ENCODE measurements around the gene CRYBG2. TPM values are rescaled to one million over a fixed set of nuclear protein-coding genes. Genes with fewer than 3 reads are reported as not detected.
A peak's percentile ranks its signal among the peaks of the same experiment; 100 is the strongest.
"Not testable (repeated sequence)": the region's sequence is repeated elsewhere in the genome, so short reads cannot be mapped to it uniquely, and the experiment has no call there.

CRYBG2 gene
- 1 to 10 TPM in 4 of 5 donors, under 1 TPM in 1; 0.70 to 2.5 (median 1.5) TPM for polyA plus RNA-seq (ENCODE audit: insufficient read depth in 1 of 5, insufficient read length in 5 of 5, low replicate concordance in 1 of 5)
- long read RNA-seq, donor 1: 0 reads
- long read RNA-seq, donor 2: 0 reads
- long read RNA-seq, donor 3: 0 reads
- long read RNA-seq, donor 4: 0 reads
- long read RNA-seq, donor 5: 0 reads
- long read RNA-seq, donor 6: 0 reads
- long read RNA-seq, donor 7: 0 reads
- long read RNA-seq, donor 8: 0 reads

- DNase-seq: peak; percentile 54 to 58
These were observed at the start of gene CRYBG2 for GRCh38 chr1:26353976-26354820. Gene CRYBG2 (minus strand): TSS chr1:26354130. CDS start chr1:26346657, 7,473 bp downstream.

DNA sequence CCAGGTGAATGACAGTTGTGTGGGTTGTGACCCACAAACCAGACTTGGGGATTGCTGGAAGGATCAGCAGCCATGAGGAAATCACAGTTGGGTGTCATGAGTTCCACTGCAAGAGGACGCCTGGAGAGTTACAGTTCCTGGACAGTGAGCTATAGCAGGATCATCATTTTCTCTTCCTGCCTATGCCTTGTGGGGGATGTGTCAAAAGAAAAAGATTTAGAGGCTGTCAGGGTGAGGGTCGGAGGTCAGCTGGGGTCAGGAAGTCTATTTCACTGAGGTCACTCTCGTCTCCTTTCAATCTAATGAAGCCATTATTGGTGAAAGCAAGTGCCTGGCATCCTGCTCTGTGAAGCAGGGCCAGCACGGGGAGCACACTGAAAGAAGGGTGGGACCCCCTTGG is 49.7 kb upstream of the CRYBG2 start:
- DNase-seq: no peak

GRCh38 chr1:26401891-26402290 is 48.0 kb upstream of the CRYBG2 start:
- DNase-seq: no peak

DNA sequence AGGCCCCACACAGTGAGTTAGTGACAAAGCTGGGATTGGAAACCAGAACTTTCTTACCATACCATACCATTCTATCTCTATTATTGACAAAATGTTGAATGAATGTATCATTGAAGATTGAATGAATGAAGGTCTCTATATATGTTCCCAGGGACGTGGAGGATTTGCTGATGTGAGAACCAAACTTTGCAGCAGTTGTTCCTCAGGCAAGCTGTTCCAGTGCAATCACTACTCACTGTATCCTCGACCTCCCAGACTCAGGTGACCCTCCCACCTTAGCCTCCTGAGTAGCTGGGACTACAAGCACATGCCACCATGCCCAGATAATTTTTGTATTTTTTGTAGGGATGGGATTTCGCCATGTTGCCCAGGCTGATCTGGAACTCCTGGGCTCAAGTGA is 45.1 kb upstream of the CRYBG2 start:
- DNase-seq: no peak

GRCh38 chr1:26395754-26396153 is 41.8 kb upstream of the CRYBG2 start:
- no peak for DNase-seq

GRCh38 chr1:26391450-26391849 is 37.5 kb upstream of the CRYBG2 start:
- DNase-seq: no peak

DNA sequence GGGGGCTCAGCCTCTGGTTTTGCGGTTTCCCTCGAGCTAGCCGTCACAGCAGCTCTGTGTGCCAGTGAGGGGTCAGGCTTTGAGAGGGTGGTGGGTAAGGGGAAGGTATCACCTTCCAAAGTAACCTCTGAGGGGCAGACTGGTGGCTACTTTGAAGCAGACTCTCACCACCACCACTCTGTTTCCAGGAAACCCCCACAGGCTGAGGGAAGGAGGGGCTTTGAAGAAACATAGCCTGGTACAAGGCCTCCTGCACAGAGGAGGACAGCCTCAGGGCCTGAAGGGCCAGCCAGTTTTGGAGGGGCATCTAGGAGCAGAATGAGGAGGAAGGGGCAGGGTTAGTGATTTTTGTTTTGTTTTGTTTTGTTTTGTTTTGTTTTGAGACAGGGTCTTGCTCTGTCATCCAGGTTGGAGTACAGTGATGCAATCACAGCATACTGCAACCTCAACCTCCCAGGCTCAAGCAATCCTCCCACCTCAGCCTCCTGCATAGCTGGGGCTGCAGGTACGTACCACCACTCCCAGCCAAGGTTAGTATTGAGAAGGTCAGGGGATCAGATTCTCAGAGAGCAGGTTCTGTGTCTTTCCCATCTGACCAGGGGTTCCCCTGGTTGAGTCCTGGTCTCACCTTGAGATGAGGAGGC is 35.8 kb upstream of the CRYBG2 start:
- DNase-seq: no peak

DNA sequence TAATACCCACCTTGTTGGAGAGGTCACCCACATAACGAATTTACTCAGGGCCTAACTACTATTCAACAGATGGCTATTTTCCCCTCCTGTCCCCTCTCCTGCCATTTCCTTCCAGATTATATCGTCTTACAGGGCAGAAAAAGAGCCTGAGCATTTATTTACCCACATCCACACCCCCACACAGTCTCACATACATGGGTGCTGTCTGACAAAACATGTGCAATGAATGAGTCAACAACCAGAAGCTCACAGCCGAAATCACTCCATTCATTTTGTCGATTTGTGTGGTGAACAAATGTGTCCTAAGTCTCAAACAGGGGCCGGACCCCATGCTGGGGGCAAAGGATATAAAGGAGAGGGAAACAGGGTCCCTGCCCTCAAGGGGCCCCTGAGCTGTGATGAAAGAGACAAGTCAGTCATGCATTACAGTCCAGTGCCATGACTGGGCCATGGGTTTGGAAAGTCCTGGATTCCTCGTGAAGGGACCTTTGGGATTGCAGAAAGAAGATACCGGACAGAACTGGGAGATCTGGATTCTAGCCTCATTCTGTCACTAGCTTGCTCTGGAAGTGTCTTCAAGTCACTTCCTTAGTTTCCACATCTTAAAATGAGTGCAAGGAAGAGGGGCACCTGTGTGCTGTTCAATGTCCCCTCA is 35.0 kb upstream of the CRYBG2 start:
- no peak for DNase-seq

GRCh38 chr1:26387447-26387846 is 33.5 kb upstream of the CRYBG2 start:
- DNase-seq: no peak

DNA sequence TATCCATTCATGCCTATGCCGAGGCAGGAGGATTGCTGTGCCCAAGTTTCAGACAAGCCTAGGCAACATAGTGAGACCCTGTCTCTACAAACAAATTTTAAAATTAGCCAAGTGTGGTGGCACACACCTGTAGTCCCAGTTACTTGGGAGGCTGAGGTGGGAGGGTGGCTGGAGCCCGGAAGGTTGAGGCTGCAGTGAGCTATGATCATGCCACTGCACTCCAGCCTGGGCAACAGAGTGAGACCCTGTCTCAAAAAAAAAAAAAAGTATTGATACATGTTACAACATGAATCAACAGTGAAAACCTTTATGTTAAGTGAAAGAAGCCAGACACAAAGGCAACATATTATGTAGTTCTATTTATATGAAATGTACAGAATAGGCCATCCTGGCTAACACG is 31.1 kb upstream of the CRYBG2 start:
- DNase-seq: not testable (repeated sequence)

GRCh38 chr1:26384076-26384475 is 30.1 kb upstream of the CRYBG2 start:
- no peak for DNase-seq

DNA sequence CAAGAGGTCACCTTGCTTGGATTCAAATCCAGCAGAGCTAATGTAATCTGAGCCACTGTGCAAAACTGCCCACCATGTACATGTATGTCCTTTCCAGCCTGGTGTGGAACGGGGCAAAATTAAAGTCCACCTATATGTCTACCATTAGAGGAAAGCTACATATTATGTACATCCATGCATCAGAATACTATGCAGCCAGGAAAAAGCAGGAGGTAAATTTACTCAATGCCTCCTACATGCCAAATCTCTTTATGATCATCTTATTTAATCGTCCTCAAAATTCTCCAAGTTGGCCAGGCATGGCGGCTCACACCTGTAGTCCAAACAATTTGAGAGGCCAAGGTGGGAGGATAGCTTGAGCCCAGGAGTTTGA is 24.9 kb upstream of the CRYBG2 start:
- no peak for DNase-seq

DNA sequence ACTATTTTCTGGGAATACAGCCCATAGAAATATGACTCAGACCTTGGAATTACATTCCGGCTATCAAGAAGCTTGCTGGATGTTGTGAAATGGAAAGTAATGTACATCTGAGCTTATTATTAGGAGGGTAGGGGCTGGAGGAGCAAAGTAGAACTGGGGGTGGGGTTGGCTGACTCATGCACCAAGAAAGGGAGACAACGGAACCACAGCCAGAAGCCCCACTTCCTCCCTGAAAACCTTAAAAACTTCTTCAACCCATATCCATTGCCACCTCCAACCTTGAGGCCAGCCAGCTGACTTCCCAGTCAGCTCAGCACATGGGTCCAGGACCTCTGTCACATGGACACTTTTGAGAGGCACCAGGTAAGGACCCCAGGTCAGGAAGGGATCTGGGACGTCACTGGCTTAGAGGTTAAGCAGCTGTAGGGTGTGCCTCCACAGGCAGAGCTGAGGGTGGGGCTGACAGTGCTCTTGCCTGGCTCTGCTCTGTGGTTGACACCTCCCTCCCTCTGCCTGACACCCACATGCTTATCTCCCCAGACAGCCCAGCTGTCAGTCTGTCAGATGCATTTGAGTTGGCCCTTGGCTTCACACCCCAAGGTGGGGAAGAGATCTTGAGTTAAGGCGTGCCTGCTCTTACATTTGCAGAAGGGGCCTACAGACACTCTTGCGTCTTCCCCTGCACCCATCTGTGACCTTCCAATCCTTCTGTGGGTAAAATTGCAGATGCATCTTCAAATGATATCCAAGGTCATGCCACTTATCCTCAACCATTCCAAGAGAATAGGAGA is 24.4 kb upstream of the CRYBG2 start:
- DNase-seq: no peak

DNA sequence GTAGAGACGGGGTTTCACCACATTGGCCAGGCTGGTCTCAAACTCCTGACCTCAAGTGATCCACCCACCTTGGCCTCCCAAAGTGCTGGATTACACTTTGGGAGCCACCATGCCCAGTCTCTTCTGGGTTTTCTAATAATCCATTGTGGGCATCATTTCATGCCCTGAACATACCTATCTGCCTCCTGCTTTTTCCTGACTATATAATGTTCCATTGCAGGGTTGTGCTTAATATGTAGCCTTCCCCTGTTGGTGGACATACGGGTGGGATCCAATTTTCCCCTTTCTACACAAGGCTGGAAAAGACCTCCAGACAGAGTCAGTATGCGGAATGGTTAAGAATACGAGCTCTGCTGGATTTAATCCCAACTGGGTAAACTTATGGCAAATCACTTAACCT is 22.1 kb upstream of the CRYBG2 start:
- no peak for DNase-seq

DNA sequence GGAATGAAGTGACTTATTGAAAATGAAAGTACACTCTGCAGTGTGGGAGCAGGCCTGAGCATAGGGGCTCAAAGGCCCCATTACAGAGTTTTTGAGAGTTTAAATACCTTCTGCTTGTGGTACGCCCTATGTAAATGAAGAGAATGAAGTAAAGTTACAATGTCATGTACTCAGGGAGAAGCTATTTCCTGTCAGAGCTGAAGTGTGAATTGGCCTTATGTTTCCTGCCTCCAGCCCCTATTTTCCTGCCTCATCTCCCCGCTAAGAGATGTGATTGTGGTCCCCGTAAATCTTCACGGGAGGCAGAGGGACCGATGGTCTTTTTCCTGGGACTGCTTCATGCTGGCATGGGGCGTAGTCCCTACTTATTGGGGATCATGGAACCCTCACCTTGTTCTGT is 21.2 kb upstream of the CRYBG2 start:
- no peak for DNase-seq

DNA sequence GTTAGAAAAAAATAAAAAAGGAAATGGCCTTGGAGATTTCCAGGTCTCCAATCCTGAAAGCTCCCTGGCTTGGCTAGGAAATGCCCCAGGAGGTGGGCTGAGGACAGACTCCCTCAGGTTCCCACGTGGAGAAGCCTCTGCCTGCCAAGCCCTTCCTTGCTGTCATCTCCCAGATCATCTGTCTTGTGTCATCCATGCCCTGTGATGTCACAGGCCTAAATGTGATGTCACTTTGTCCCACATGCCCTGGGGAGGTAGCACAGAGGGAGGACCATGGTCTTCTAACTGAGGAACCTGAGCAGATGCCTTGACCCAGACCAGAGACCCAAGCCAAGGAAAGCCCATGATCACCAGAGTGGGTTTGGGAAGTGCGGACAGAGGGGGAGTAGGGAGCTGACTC is 20.4 kb upstream of the CRYBG2 start:
- not testable (repeated sequence) for DNase-seq

GRCh38 chr1:26373789-26374188 is 19.9 kb upstream of the CRYBG2 start:
- DNase-seq: no peak

- no peak for DNase-seq
These were observed 19.4 kb upstream of the CRYBG2 start for GRCh38 chr1:26373281-26373680.

- not testable (repeated sequence) for DNase-seq
These were observed 18.7 kb upstream of the CRYBG2 start, which contains the start of gene ZNF683 for GRCh38 chr1:26372611-26373010. Gene ZNF683 (minus strand): TSS chr1:26372750. CDS start chr1:26368571, 4,179 bp downstream.

GRCh38 chr1:26372039-26372438 is 18.1 kb upstream of the CRYBG2 start:
- DNase-seq: no peak
